SU-DHL-6 (cell line): ENCODE results near the gene AGO4.

Experiments used
- H2AFZ ChIP-seq: fragments of 200-600 bp; sonication (generic); 2 replicates; pipeline ENCODE4 v1.6.1; 2014; ENCODE audit warnings: low read depth, mild to moderate bottlenecking, moderate library complexity, mixed read lengths, antibody characterized with exemption, low read length; ENCODE audit not compliant: severe bottlenecking
- H3F3A ChIP-seq: fragments of 200-600 bp; shearing (Covaris generic); 2 replicates; pipeline ENCODE4 v1.6.0; 2016; ENCODE audit warnings: antibody characterized with exemption, mild to moderate bottlenecking; ENCODE audit not compliant: insufficient read depth
- H3K27ac ChIP-seq: fragments of 200-600 bp; sonication (generic); 2 replicates; pipeline ENCODE4 v1.5.1; 2016; ENCODE audit warnings: low read depth, mild to moderate bottlenecking, low read length, moderate library complexity, mixed read lengths
- H3K27me3 ChIP-seq: fragments of 200-600 bp; sonication (generic), shearing (Covaris generic); 2 replicates; pipeline ENCODE4 v1.6.0; 2014; ENCODE audit warnings: mild to moderate bottlenecking, low read length
- H3K36me3 ChIP-seq: fragments of 200-600 bp; sonication (generic); 2 replicates; pipeline ENCODE4 v1.6.1; 2014; ENCODE audit warnings: mild to moderate bottlenecking, low read length, mixed read lengths
- H3K4me2 ChIP-seq: fragments of 300-600, 200-600 bp; shearing (Covaris generic), sonication (generic); 2 replicates; pipeline ENCODE4 v1.6.0; 2014; ENCODE audit warnings: low read length, low read depth, mild to moderate bottlenecking; ENCODE audit not compliant: poor library complexity, severe bottlenecking
- H3K4me3 ChIP-seq: fragments of 200-600 bp; sonication (generic); 2 replicates; pipeline ENCODE4 v1.5.1; 2014; ENCODE audit warnings: antibody characterized with exemption, low read length, mild to moderate bottlenecking, mixed read lengths; ENCODE audit not compliant: insufficient read depth, poor library complexity, severe bottlenecking
- H3K79me2 ChIP-seq: fragments of 200-600 bp; sonication (generic); 2 replicates; pipeline ENCODE4 v1.6.1; 2014; ENCODE audit warnings: mild to moderate bottlenecking, low read length, moderate library complexity; ENCODE audit not compliant: insufficient read depth
- H3K9ac ChIP-seq: fragments of 200-600 bp; sonication (generic); 2 replicates; pipeline ENCODE4 v1.7.0; 2014; ENCODE audit warnings: mild to moderate bottlenecking, low read length
- H3K9me2 ChIP-seq: fragments of 200-600 bp; sonication (generic); replicated peaks from 2 replicates; pipeline ENCODE4 v1.6.1; 2014; ENCODE audit warnings: low read length; ENCODE audit not compliant: insufficient read depth
- H3K9me3 ChIP-seq: fragments of 200-600 bp; sonication (generic); 2 replicates; pipeline ENCODE4 v1.6.1; 2014; ENCODE audit warnings: low read length, mixed read lengths; ENCODE audit not compliant: insufficient read depth
- H4K20me1 ChIP-seq: fragments of 200-600 bp; sonication (generic); 2 replicates; pipeline ENCODE4 v1.6.1; 2014; ENCODE audit warnings: low read depth, mild to moderate bottlenecking, antibody characterized with exemption, low read length, moderate library complexity, mixed read lengths
- CTCF ChIP-seq: fragments of 200-600 bp; sonication (generic); IDR thresholded peaks from one replicate; pipeline ENCODE4 v1.5.1; 2017; ENCODE audit warnings: antibody characterized with exemption, mild to moderate bottlenecking, low read length, moderate library complexity; ENCODE audit not compliant: insufficient read depth, poor library complexity, severe bottlenecking
- EZH2phosphoT487 ChIP-seq: fragments of 200-600 bp; sonication (generic), shearing (Covaris generic); conservative IDR thresholded peaks from 2 replicates; pipeline ENCODE4 v1.6.1; 2018; ENCODE audit warnings: mild to moderate bottlenecking, antibody characterized with exemption, low read length, moderate library complexity, mixed read lengths

Gene AGO4

GRCh38 chr1:35876988-35877387 lies 69.2 kb downstream of the AGO4 start:
- TF ChIP-seq CTCF (no peak), EZH2phosphoT487 (no peak)

GRCh38 chr1:35881850-35882273 lies 74.0 kb downstream of the AGO4 start:
- H3K4me2 ChIP-seq, result no peak overlapping the region
- no peaks in the 10 kb centered on the region for H3K36me3 ChIP-seq
- no peak overlapping the region for H3K27ac ChIP-seq
- no peaks in the 10 kb centered on the region for H3K9me3 ChIP-seq
- H3K27me3 ChIP-seq, result no peaks in the 10 kb centered on the region
- H3K4me3 ChIP-seq, result no peak overlapping the region
- H2AFZ ChIP-seq, result no peak overlapping the region
- peaks cover 13% of the 10 kb centered on the region for H3F3A ChIP-seq
- H4K20me1 ChIP-seq, result no peaks in the 10 kb centered on the region
- no peak overlapping the region for H3K9ac ChIP-seq
- no peaks in the 10 kb centered on the region for H3K9me2 ChIP-seq
- TF ChIP-seq CTCF, result no peak
- TF ChIP-seq EZH2phosphoT487, result no peak
- H3K79me2 ChIP-seq, result peaks cover 21% of the 10 kb centered on the region

More at GRCh38 chr1:35876988-35877387, 69.2 kb downstream of the AGO4 start:
- Histone ChIP-seq H3F3A (no peaks in the 10 kb centered on the region), H3K36me3 (no peaks in the 10 kb centered on the region), H3K9me2 (no peaks in the 10 kb centered on the region), H3K79me2 (no peaks in the 10 kb centered on the region), H3K27ac (no peak overlapping the region), H4K20me1 (no peaks in the 10 kb centered on the region), H2AFZ (no peak overlapping the region), H3K9ac (no peak overlapping the region), H3K27me3 (no peaks in the 10 kb centered on the region), H3K4me3 (no peak overlapping the region), H3K4me2 (no peak overlapping the region), H3K9me3 (no peaks in the 10 kb centered on the region)

- H3K9me2 ChIP-seq, result no peaks in the 10 kb centered on the region
- no peak for TF ChIP-seq CTCF
- TF ChIP-seq EZH2phosphoT487, result no peak
- no peak overlapping the region for H2AFZ ChIP-seq
- H3K9ac ChIP-seq, result no peak overlapping the region; the same call in 1 of the 2 replicates
- H3K36me3 ChIP-seq, result no peaks in the 10 kb centered on the region
- no peaks in the 10 kb centered on the region for H3K27me3 ChIP-seq
- no peak overlapping the region for H3K4me2 ChIP-seq
- no peaks in the 10 kb centered on the region for H3K9me3 ChIP-seq
- no peak overlapping the region for H3K27ac ChIP-seq
- peaks cover under 1% of the 10 kb centered on the region; the same call in 1 of the 2 replicates for H4K20me1 ChIP-seq
- H3K79me2 ChIP-seq, result peaks cover 28% of the 10 kb centered on the region
- H3F3A ChIP-seq, result peaks cover 13% of the 10 kb centered on the region
- H3K4me3 ChIP-seq, result no peak overlapping the region
Observed at GRCh38 chr1:35882586-35882944, 74.7 kb downstream of the AGO4 start.
